ENCODE measurements around the gene KCNMA1. TPM values are rescaled to one million over a fixed set of nuclear protein-coding genes. Genes with fewer than 3 reads are reported as not detected.

Gene KCNMA1
- total and polyA plus RNA-seq, 10 of the 15 experiments (the other 5 are each of a cell fraction or from before 2014, with no cell fraction given) = 8.5 to 77.0 (median 21.3) TPM

- TF ChIP-seq NKRF (conservative IDR thresholded peaks at IDR 0.05) (no peak), EZH2 (IDR thresholded peaks at IDR 0.05; ENCODE audit: borderline replicate concordance, control insufficient read depth, low read depth, low read length) (no peak)
Observed at GRCh38 chr10:77249901-77250459, 387.6 kb downstream of the KCNMA1 start (continued).

- 23% methylated on average over 5 of the region's 5 CpGs for WGBS (ENCODE audit: insufficient coverage, insufficient replicate concordance, low lambda C conversion rate, missing lambda C conversion rate)
- ChIA-PET RAD21 (ENCODE audit: unreplicated experiment) (interaction anchor here (0.7 to 2.3 kb wide), 8 partner anchors 73 to 466 kb away, joined by 3 to 14 read pairs (median 4); no protein-coding TSS in a partner anchor), CTCF (interaction anchor here (0.6 to 10.9 kb wide), 13 partner anchors 9 to 464 kb away, joined by 3 to 126 read pairs (median 4); no protein-coding TSS in a partner anchor), POLR2A (interaction anchor here (0.8 kb wide), 1 partner anchor 39 kb away, joined by 6 read pairs; no protein-coding TSS in a partner anchor), SMC1A (ENCODE audit: uncharacterized antibody, unreplicated experiment) (interaction anchor here (0.6 to 10.1 kb wide), 22 partner anchors 8 to 466 kb away, joined by 3 to 106 read pairs (median 4); no protein-coding TSS in a partner anchor)
- TF ChIP-seq MTA2 (IDR thresholded peaks at IDR 0.05; ENCODE audit: low read depth) (no peak), POLR2A (IDR thresholded peaks at IDR 0.05; ENCODE audit: low read depth, low read length) (no peak), CBFB (IDR thresholded peaks at IDR 0.05; ENCODE audit: low read depth) (no peak), ATF7 (IDR thresholded peaks at IDR 0.05; ENCODE audit: low read depth) (no peak), ELK1 (IDR thresholded peaks at IDR 0.05; ENCODE audit: low read depth, low read length) (no peak), USF2 (IDR thresholded peaks at IDR 0.05; ENCODE audit: borderline replicate concordance, low read depth, low read length) (no peak), SIX5 (IDR thresholded peaks at IDR 0.05; ENCODE audit: low read depth, low read length, severe bottlenecking) (no peak), CUX1 (IDR thresholded peaks at IDR 0.05; ENCODE audit: insufficient replicate concordance, low read depth, low read length) (no peak)
- H3K79me2 ChIP-seq (ENCODE audit: control insufficient read depth, insufficient read depth, low read length) = no peaks in the 10 kb centered on the region
- intact Hi-C loops (cut with micrococcal nuclease; ENCODE audit: unreplicated experiment) (no loop called here), in situ Hi-C loops (cut with MboI) (no loop called here)
- no peak overlapping the region for H3K4me3 ChIP-seq
- no peak for ATAC-seq
- H3K9me3 ChIP-seq (replicated peaks; ENCODE audit: control insufficient read depth, insufficient read depth, low read length) = no peaks in the 10 kb centered on the region
- H3K9ac ChIP-seq (ENCODE audit: control insufficient read depth, insufficient read depth, low read length) = no peak overlapping the region
- no peaks in the 10 kb centered on the region for H4K20me1 ChIP-seq (ENCODE audit: control insufficient read depth, insufficient read depth)
- H3K36me3 ChIP-seq (ENCODE audit: control insufficient read depth in 2 of 2, insufficient read depth in 2 of 2, low read length in 1 of 2) = no peaks in the 10 kb centered on the region
- no peak for DNase-seq (ENCODE audit: low read depth, low spot score)
- no peaks in the 10 kb centered on the region for H3K4me1 ChIP-seq (ENCODE audit: control insufficient read depth, insufficient read depth, low read length)
- no peak overlapping the region for H2AFZ ChIP-seq (ENCODE audit: control insufficient read depth, low read depth, low read length)
- BruUV-seq (replicated peaks) = no TSS peak
- H3K27me3 ChIP-seq (replicated peaks in 1 of 2; ENCODE audit: control insufficient read depth in 2 of 2, insufficient read depth in 2 of 2, low read length in 1 of 2) = no peaks in the 10 kb centered on the region
- no peak for FAIRE-seq
- no peak overlapping the region for H3K27ac ChIP-seq (ENCODE audit: control insufficient read depth, insufficient read depth)
- no peak overlapping the region for H3K4me2 ChIP-seq (ENCODE audit: control insufficient read depth, insufficient read depth)
Observed at GRCh38 chr10:77248104-77248790, 389.4 kb downstream of the KCNMA1 start.
